Measurements from ENCODE around the gene TEKTIP1. TPM values are rescaled to one million over a fixed set of nuclear protein-coding genes. Genes with fewer than 3 reads are reported as not detected.

TEKTIP1 gene
- total and polyA plus RNA-seq, 9 of the 15 experiments (the other 6 are each of a cell fraction or from before 2014, with no cell fraction given) = 0.66 TPM; not detected in 8

DNA sequence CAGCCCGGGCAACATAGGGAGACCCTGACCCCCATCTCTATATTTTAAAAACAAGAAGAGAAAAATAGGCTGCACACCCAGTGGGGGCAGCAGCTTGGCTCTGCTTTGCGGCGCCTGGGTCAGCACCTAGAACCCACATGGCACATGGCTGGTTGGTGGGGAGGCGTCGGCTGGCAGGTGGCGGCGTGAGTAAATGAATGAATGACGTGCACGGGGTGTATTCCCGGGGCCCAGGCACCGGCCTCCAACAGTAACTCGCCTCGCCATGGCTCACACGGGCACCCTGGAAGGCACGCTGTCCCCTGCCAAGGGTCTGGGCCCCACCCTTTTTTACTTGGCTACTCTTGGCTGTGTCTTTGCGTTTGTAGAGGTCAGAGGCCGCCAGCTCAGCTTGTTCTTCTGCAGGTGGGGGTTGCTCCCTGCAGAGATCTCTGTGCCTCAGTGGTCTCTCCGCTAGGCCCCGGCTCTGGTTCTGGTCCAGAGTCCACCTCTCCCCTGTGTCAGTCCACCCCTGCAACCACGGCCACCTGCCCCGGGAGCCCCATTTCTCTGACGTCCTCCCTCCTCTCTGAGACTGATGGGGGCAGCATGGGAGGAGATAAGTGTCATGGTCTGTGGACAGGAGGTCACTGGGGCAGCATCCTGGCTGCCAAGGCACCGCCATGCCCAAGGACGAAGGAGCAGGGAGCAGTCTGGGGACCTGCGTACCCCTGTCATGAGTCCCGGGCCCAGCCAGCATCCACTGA lies 27.3 kb upstream of the TEKTIP1 start:
- WGBS (ENCODE audit: insufficient coverage, low coverage, missing lambda C conversion rate) = 87% methylated on average over 26 of the region's 26 CpGs
- in situ Hi-C loops (cut with MboI) (no loop called here), intact Hi-C loops (cut with micrococcal nuclease) (no loop called here)
- H3K4me3 ChIP-seq = no peak overlapping the region
- H2AFZ ChIP-seq (ENCODE audit: low read depth, low read length) = no peak overlapping the region
- ATAC-seq (no peak), DNase-seq (ENCODE audit: extremely low read depth in 1 of 4, low spot score in 3 of 4) (no peak), FAIRE-seq (no peak)
- peaks cover 14% of the 10 kb centered on the region for H3K9me1 ChIP-seq (ENCODE audit: control insufficient read depth, insufficient read depth, low read length)
- no TSS peak for BruUV-seq (replicated peaks)
- H3K9ac ChIP-seq (ENCODE audit: insufficient read depth in 1 of 2, low read depth in 2 of 2, low read length in 2 of 2) = peak overlapping the region in 1 of 2 experiments; percentile 17; a peak in 1 of 4 replicates
- ChIA-PET POLR2A (interaction anchor here (0.6 to 1.8 kb wide), 3 partner anchors 9 to 149 kb away, joined by 4 to 7 read pairs (median 4); no protein-coding TSS in a partner anchor), CTCF (ENCODE audit: low intra/inter-chr PET ratio) (no interaction called here)
- TF ChIP-seq, protein P1, sequence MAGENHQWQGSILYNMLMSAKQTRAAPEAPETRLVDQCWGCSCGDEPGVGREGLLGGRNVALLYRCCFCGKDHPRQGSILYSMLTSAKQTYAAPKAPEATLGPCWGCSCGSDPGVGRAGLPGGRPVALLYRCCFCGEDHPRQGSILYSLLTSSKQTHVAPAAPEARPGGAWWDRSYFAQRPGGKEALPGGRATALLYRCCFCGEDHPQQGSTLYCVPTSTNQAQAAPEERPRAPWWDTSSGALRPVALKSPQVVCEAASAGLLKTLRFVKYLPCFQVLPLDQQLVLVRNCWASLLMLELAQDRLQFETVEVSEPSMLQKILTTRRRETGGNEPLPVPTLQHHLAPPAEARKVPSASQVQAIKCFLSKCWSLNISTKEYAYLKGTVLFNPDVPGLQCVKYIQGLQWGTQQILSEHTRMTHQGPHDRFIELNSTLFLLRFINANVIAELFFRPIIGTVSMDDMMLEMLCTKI (IDR thresholded peaks at IDR 0.05; ENCODE audit: partially characterized antibody) = no peak
- TF ChIP-seq POLR2G (IDR thresholded peaks at IDR 0.05; ENCODE audit: low read depth, low read length) = peak; percentile 44
- TF ChIP-seq POLR2AphosphoS5 (IDR thresholded peaks at IDR 0.05; ENCODE audit: control insufficient read depth, insufficient read depth, low read depth, low read length) = no peak
- TF ChIP-seq, protein P2, sequence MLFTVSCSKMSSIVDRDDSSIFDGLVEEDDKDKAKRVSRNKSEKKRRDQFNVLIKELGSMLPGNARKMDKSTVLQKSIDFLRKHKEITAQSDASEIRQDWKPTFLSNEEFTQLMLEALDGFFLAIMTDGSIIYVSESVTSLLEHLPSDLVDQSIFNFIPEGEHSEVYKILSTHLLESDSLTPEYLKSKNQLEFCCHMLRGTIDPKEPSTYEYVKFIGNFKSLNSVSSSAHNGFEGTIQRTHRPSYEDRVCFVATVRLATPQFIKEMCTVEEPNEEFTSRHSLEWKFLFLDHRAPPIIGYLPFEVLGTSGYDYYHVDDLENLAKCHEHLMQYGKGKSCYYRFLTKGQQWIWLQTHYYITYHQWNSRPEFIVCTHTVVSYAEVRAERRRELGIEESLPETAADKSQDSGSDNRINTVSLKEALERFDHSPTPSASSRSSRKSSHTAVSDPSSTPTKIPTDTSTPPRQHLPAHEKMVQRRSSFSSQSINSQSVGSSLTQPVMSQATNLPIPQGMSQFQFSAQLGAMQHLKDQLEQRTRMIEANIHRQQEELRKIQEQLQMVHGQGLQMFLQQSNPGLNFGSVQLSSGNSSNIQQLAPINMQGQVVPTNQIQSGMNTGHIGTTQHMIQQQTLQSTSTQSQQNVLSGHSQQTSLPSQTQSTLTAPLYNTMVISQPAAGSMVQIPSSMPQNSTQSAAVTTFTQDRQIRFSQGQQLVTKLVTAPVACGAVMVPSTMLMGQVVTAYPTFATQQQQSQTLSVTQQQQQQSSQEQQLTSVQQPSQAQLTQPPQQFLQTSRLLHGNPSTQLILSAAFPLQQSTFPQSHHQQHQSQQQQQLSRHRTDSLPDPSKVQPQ (CRISPR knock-in tag; IDR thresholded peaks at IDR 0.05; ENCODE audit: borderline replicate concordance) = no peak
- H3K79me2 ChIP-seq (ENCODE audit: control insufficient read depth, insufficient read depth, low read length) = peaks cover 91% of the 10 kb centered on the region
- H3K9me3 ChIP-seq (replicated peaks; ENCODE audit: control insufficient read depth, insufficient read depth, low read depth, low read length) = no peaks in the 10 kb centered on the region
- peaks cover 69% of the 10 kb centered on the region for H4K20me1 ChIP-seq (replicated peaks; ENCODE audit: control insufficient read depth, insufficient read depth, low read length)
- H3K27ac ChIP-seq (ENCODE audit: extremely low read depth, low read depth, low read length) = no peak overlapping the region
- no peak overlapping the region for H3K4me2 ChIP-seq (ENCODE audit: insufficient read depth, low read length)
- peaks cover 38% of the 10 kb centered on the region; the same call in 2 of the 3 replicates for H3K36me3 ChIP-seq (ENCODE audit: control insufficient read depth, insufficient read depth, low read length)
- H3K27me3 ChIP-seq (ENCODE audit: control insufficient read depth in 2 of 2, insufficient read depth in 2 of 2, low read length in 2 of 2) = no peaks in the 10 kb centered on the region
- H3K4me1 ChIP-seq (replicated peaks in 1 of 2; ENCODE audit: control insufficient read depth in 2 of 2, insufficient read depth in 2 of 2, low read length in 2 of 2) = peaks cover 11 to 85% of the 10 kb centered on the region in 2 experiments; a peak in 4 of 5 replicates

Data from K562 (cell line).